Activated naive CD4-positive, alpha-beta T cell treated with anti-CD3 and anti-CD28 coated beads, Interleukin-2, amount 10 ng/mL, durations not matched to agents 5 hours and 36 hours (primary cell): ENCODE results near the gene LRRC8E. TPM values are rescaled to one million over a fixed set of nuclear protein-coding genes. Genes with fewer than 3 reads are reported as not detected.

Source experiments
- total RNA-seq, 2 experiments: library from RNA; stranded (reverse); gene quantifications; one replicate each; pipeline ENCODE4 v1.2.3, GENCODE V29; 2021

LRRC8E gene
- total RNA-seq = not detected

DNA sequence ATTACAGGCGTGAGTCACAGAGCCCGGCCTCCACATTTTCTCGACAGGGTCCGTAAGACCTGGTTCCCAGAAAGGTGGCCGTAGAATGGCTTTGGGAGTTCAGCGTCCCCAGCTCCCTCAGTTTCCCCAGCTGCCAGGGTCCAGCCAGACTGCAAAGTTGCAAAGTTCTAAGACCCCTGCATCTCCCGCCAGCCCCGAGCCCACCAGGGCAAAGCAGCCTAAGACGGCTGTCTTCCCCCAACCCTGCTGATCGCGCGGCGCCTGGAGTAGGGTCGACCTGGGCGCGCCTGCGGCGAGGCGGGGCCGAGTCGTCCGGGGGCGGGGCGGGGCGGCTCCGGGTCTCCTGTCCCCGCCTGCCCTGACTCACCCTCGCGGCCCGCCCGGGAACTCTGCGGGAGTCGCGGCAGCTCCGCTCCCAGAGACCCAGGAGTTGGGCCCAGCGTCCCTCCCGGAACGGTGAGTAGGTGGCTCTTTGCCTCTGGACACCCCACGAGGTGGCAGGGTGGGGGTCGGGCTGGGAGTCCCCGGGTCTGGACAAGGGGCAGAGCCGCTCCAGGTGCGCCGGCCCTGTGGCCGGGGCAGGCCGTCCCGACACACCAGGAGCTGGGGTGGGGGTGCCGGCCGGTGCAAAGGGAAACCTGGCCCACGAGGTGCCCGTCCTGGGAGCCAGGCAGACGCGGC is at the start of gene LRRC8E:
LRRC8E (plus strand) TSS at position 366 of the 681 bp plus-strand sequence. CDS start 7,094 bp downstream, outside the sequence.

DNA sequence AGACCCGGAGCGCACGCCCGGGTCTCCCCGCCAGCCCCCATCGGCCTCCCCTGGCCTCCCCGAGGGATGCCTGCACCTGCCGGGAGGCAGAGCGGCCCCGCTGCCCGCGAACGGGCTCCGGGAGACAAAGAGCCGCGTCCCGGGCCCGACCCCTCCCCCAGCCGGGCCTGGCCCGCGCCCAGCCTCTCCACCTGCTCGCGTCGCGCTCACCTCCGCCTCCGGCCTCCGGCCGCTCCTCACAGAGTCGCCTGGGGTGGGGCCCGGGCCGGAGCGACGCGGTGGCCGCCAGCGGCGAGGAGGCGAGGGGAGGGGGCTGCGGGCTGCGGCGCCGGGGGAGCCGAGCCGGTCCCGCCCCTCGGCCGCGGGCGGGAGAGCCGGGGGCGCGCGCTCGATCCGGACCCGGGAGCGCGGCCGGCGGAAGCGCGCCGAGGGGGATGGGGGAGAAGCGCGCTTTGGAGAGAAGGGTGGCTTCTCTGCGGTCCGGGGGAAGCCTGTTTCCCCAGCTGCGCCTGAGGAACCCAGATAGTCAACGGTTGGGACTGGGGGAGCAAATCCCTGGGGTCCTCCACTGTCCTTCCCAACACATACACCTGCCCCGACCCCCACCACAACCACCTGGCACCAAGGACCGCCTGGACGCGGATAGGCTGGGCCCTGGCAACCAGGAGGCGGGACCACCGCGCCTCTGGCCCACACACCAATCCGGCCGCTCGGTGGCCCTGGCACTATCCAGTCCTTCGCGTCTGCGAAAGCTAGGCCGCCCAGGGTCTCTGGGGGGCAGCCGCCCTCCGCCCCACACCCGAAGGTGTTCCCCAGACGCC is 14.0 kb upstream of the LRRC8E start, which contains the start of gene PRR36:
PRR36 (minus strand) TSS at position 315 of the 821 bp plus-strand sequence. CDS start 701 bp downstream, outside the sequence.

GRCh38 chr19:7903244-7904073 is 15.1 kb downstream of the LRRC8E start, which contains the start of gene MAP2K7:
Gene MAP2K7, plus strand, starts transcription at chr19:7903877. Its CDS starts 68 bp downstream, at chr19:7903945.

GRCh38 chr19:7914598-7915045 is 26.3 kb downstream of the LRRC8E start, which contains the start of gene TGFBR3L:
Gene TGFBR3L, plus strand, starts transcription at chr19:7914830.

DNA sequence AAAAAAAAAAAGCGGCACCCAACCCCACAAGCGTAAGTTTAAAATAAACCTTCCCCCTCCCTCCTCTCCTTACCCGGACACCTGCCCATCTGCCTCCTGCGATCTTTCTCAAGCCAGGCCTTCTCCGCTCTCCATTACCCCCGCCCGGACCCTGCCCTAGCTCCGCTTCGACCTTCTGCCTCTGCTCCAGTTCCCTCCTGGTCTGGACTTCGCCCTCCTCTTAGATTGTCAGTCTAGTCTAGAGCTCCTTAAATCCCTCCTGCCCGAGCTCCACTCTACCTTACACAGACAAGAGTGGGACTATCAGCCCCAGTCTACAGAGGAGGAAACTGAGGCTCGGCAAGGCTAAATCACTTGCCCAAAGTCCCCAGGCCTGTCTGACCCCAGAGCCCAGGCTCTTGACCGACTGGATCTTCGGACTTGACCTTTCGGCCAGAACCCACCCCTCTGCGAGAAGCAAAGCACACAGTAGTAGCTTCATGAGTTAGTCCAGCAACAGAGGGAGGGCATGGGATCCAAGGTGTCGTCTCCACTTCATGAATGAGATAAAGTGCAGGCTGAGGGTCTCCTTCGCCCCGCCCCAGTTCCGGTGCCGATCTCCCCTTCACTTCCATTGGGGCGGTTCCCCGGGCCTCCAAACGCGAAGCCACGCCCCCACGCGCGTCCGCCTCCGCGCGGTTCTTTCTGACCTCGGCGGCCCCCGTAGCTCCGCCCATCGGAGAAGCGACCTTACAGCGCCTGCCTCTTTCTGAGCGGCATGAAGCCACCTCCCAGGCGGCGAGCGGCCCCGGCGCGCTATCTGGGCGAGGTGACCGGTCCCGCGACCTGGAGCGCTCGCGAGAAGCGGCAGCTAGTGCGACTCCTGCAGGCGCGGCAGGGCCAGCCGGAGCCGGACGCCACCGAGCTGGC is 31.6 kb downstream of the LRRC8E start, which contains the start of gene SNAPC2:
SNAPC2 (plus strand) TSS at position 729 of the 909 bp plus-strand sequence; CDS start at position 758, 29 bp downstream.

GRCh38 chr19:7926021-7926726 is 37.9 kb downstream of the LRRC8E start, which contains the start of gene CTXN1:
Gene CTXN1, minus strand, starts transcription at chr19:7926135. Its CDS starts 597 bp downstream, at chr19:7925538.

GRCh38 chr19:7943444-7944176 is 55.3 kb downstream of the LRRC8E start, which contains the start of gene TIMM44:
Gene TIMM44, minus strand, starts transcription at chr19:7943666. Its CDS starts 15 bp downstream, at chr19:7943651.

Other genes with a start within 250 kb of the LRRC8E start
- under 1 TPM in 1 of 2 experiments, not detected in 1; 0.88 TPM for gene RETN, start 219.5 kb upstream of the LRRC8E start, total RNA-seq
- gene MCEMP1, start 211.4 kb upstream of the LRRC8E start, total RNA-seq = not detected
- gene TRAPPC5, start 207.7 kb upstream of the LRRC8E start, total RNA-seq = 10 to 100 TPM; 87.8 to 89.7 TPM
- gene FCER2, start 186.4 kb upstream of the LRRC8E start, total RNA-seq = not detected
- gene CLEC4G, start 156.4 kb upstream of the LRRC8E start, total RNA-seq = not detected
- gene CD209, start 141.0 kb upstream of the LRRC8E start, total RNA-seq = not detected
- gene CLEC4M, start 125.3 kb upstream of the LRRC8E start, total RNA-seq = not detected
- gene EVI5L, start 58.3 kb upstream of the LRRC8E start, total RNA-seq = 10 to 100 TPM; 10.1 to 12.0 TPM
- gene PRR36, start 14.1 kb upstream of the LRRC8E start, total RNA-seq = under 1 TPM; 0.22 to 0.33 TPM
- gene MAP2K7, start 15.4 kb downstream of the LRRC8E start, total RNA-seq = 10 to 100 TPM; 48.0 to 50.1 TPM
- 1 to 10 TPM; 1.4 to 2.1 TPM for gene TGFBR3L, start 26.3 kb downstream of the LRRC8E start, total RNA-seq
- gene SNAPC2, start 31.8 kb downstream of the LRRC8E start, total RNA-seq = 10 to 100 TPM; 17.4 to 23.8 TPM
- gene CTXN1, start 37.6 kb downstream of the LRRC8E start, total RNA-seq = not detected
- 10 to 100 TPM; 46.9 to 48.3 TPM for gene TIMM44, start 55.2 kb downstream of the LRRC8E start, total RNA-seq
- 10 to 100 TPM; 78.4 to 85.2 TPM for gene ELAVL1, start 117.1 kb downstream of the LRRC8E start, total RNA-seq
- 1 to 10 TPM; 4.5 to 6.0 TPM for gene CCL25, start 164.2 kb downstream of the LRRC8E start, total RNA-seq